Hindlimb muscle (tissue), 1 donor: ENCODE measurements around the gene TEKTIP1. TPM values are rescaled to one million over a fixed set of nuclear protein-coding genes. Genes with fewer than 3 reads are reported as not detected.
"Not testable (repeated sequence)": the region's sequence is repeated elsewhere in the genome, so short reads cannot be mapped to it uniquely, and the experiment has no call there.

ENCODE experiments used
- DNase-seq: peaks from one replicate; pipeline ENCODE4 v3.0.0-alpha.2; 2013
- polyA plus RNA-seq: library from polyadenylated mRNA; unstranded; fragments of 120-200 nt; gene quantifications from one replicate; pipeline ENCODE4 v1.2.1, GENCODE V29; 2013; ENCODE audit not compliant: insufficient read length

TEKTIP1 gene
- polyA plus RNA-seq, 1 donor, result 3.5 TPM

DNA sequence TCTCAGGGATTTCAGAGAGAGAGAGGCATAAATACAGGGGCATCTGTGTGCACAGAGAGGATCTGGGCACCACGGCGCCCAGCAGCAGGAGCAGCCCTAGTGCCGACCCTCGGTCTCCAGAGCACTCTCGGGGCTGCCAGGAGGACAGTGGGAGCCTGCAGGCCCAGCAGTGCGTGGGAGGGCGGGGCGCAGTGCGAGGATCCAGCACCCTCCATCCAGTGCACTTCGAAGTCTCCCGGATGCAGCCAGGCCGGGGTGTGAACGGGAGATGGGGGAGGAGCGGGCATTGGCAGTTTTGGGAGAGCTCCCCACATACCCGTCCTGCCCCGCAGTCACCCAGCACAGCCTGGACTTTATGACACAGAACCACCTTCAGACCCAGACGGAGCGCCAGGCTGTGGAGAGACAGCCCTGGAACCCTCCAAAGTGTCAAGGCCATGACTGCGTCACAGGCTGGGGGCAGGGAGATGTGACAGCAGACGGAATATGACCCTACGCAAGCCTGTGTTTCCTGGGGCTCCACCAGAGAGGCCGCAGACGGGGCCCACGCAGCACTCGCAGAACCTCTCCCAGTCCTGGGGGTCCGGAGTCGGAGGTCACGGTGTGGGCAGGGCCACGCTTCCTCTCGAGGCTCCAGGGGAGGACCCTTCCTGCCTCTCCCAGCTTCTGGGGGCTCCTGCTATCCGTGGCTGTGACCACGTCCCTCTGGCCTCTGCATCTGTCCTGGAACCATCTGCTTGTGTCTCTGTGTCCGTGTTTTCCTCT is 14.7 kb upstream of the TEKTIP1 start:
- DNase-seq, result no peak

DNA sequence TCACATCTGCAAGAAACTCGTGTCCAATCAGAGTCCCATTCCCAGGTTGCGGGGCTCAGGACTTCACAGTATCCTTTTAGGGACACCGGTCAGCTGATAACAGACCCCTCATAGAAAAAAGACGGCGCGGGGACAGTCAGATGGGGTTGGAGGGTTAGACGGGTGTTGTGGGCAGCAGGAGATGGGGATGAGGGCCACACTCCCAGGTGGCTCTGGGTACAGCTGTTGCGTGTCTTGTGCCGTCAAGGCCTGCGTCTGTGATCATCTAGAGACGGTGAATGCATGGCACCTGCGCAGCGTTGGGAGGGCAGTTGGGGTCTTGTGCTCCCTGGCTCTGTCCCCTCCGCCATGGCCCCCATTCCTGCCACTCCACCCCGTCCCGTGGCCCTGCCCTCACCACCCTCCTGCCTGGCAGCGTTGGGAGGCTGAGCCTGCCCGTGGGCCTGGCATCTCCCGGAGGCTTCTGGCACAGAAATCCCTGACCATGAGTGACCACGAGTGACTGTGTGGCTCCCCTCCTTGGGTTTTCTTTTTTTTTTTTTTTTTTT is 14.0 kb upstream of the TEKTIP1 start:
- no peak for DNase-seq

DNA sequence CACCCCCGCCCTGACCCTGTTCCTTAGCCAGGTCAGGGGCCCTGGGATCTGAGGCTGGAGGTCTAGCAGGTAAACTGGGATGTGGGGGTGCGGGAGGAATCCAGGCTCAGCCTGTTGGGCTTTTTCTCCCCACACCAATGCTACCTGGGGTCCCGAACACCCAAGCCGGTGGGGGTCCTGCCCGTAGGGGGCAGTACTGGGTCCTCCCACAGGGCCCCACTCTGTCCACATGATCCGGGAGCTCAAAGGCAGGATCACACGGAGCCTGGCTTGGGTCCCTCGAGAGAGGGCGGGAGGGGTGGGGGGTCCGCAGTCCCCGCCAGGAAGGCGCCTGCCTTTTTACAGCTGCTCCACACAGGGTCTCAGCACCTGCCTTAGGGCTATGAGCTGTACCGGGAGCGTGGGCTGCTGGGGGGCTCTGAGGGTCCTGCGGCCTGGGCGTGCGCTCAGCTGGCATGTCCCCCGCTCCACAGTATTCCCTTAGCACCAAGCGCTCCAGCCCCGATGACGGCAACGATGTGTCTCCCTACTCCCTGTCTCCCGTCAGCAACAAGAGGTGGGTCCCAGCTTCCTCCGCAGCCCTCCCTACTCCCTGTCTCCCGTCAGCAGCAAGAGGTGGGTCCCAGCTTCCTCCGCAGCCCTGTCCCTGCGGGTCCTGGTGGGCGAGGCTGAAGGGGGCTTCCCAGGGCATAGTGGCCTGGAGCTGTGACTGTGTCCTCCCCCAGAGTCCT is 12.3 kb upstream of the TEKTIP1 start:
- DNase-seq, result no peak

DNA sequence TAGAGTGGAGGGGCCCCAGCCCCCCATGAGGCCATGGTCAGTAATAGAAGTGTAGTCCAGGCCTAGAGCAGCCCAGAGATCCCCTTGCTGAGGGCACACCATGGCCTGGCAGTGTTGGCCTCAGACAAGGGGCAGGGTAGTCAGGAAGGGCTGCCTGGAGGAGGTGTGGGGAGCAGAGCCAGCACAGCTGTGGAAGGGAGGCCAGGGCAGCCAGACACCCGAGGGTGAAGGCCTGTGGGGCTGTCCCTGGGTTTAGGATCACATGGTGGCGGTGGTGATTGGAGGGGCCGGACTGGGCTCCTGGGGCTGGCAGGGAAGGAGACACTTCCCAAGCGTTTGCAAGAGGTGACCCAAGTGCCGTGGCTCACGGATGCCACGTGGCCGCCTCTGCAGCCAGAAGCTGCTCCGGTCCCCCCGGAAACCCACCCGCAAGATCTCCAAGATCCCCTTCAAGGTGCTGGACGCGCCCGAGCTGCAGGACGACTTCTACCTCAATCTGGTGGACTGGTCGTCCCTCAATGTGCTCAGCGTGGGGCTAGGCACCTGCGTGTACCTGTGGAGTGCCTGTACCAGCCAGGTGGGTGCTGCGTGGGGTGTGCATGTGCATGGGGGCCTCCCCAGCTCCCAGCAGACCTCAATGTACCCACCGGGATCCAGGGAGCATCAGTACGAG is 11.6 kb upstream of the TEKTIP1 start:
- DNase-seq, result no peak

DNA sequence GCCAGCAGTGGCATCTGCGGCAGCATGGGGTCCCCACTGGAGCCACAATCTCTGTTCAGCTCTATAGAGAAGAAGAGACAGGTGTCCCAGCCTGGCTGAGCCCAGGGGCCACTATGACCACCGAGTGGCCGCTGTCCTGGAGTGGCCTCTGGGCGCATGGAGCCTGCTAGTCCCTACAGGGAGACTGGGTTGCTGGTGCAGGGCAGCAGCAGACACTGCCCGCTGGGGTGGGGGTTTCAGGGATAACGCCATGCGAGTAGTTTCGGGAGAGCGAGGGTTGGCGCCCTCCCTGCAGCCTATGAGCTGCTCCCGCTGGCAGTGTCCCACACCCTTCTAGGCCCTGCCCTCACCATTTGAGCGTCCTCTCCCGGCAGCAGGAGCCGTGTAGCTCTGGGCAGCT is 10.9 kb upstream of the TEKTIP1 start:
- no peak for DNase-seq

DNA sequence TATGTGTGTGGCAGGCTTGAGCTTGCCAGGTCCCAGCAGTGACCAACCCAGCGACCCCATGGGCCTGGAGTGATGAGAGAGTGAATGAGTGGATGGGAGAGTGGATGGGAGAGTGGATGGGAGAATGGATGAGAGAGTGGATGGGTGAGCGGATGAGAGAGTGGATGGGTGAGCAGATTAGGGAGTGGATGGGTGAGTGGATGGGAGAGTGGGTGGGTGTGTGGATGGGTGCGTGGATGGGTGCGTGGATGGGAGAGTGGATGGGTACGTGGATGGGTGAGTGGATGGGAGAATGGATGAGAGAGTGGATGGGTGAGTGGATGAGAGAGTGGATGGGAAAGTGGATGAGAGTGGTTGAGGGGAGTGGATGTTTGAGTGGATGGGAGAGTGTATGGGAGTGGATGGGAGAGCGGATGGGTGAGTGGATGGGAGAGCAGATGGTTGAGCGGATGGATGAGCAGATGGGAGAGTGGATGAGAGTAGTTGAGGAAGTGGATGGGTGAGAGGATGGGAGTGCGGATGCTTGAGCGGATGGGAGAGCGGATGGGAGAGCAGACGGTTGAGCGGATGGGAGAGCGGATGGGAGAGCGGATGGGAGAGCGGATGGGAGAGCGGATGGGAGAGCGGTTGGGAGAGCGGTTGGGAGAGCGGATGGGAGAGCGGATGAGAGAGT is 10.3 kb upstream of the TEKTIP1 start:
- no peak for DNase-seq

DNA sequence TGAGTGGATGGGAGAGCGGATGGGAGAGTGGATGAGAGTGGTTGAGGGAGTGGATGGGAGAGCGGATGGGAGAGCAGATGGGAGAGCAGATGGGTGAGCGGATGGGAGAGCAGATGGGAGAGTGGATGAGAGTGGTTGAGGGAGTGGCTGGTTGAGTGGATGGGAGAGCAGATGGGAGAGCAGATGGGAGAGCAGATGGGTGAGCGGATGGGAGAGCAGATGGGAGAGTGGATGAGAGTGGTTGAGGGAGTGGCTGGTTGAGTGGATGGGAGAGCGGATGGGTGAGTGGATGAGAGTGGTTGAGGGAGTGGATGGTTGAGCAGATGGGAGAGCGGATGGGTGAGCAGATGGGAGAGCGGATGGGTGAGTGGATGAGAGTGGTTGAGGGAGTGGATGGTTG is 9.7 kb upstream of the TEKTIP1 start:
- not testable (repeated sequence) for DNase-seq

DNA sequence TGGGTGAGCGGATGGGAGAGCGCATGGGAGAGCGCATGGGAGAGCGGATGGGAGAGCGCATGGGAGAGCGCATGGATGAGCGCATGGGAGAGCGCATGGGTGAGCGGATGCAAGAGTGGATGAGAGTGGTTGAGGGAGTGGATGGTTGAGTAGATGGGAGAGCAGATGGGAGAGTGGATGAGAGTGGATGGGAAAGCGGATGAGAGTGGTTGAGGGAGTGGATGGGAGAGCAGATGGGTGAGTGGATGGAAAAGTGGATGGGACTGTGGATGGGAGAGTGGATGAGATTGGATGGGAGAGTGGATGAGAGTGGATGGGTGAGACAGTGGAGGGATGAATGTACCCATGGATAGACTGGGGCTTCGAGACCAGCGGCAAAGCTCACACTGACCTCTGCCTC is 8.6 kb upstream of the TEKTIP1 start:
- DNase-seq, result no peak

DNA sequence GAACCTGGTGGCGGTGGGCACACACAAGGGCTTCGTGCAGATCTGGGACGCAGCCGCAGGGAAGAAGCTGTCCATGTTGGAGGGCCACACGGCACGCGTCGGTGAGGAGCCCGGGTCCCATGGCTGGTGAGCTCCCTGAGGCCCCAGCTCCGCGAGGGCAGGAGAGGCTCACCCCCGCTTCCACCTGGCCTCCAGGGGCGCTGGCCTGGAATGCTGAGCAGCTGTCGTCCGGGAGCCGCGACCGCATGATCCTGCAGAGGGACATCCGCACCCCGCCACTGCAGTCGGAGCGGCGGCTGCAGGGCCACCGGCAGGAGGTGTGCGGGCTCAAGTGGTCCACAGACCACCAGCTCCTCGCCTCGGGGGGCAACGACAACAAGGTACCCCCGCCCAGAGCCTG is 7.3 kb upstream of the TEKTIP1 start:
- no peak for DNase-seq

DNA sequence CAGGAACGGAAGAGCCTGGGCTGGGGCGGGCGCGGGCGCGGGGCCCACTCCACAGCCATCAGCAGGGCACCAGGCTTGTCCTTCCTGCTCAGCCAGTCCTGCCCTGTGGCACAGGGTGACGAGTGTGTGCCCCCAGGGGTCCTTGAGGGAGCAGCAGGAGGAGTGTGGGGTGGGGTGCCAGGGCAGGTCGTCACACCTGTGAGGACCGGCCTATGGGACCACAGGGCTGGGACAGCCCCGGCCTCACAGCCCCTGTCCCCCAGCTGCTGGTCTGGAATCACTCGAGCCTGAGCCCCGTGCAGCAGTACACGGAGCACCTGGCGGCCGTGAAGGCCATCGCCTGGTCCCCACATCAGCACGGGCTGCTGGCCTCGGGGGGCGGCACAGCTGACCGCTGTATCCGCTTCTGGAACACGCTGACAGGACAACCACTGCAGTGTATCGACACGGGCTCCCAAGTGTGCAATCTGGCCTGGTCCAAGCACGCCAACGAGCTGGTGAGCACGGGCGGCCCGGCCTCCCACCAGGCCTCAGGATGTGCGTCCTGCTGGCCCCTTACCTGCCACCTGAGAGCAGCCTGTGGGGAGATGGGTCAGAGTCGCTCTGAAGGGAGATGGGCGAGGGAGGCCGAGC is 6.7 kb upstream of the TEKTIP1 start:
- DNase-seq, result no peak

DNA sequence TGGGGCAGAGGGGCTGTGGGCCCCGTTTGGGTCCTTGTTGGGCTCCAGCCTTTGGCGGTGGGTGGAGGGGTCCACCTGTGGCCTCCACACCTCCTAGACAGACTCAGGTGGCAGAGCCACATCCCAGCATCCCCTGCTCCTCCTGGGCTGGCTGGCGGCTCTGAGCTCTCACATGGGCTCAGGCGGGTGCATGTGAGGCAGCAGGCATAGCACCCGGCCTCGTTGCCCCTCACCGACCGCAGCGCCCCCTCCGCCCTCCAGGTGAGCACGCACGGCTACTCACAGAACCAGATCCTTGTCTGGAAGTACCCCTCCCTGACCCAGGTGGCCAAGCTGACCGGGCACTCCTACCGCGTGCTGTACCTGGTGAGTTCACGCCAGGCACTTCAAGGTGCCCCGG is 5.9 kb upstream of the TEKTIP1 start:
- no peak for DNase-seq

DNA sequence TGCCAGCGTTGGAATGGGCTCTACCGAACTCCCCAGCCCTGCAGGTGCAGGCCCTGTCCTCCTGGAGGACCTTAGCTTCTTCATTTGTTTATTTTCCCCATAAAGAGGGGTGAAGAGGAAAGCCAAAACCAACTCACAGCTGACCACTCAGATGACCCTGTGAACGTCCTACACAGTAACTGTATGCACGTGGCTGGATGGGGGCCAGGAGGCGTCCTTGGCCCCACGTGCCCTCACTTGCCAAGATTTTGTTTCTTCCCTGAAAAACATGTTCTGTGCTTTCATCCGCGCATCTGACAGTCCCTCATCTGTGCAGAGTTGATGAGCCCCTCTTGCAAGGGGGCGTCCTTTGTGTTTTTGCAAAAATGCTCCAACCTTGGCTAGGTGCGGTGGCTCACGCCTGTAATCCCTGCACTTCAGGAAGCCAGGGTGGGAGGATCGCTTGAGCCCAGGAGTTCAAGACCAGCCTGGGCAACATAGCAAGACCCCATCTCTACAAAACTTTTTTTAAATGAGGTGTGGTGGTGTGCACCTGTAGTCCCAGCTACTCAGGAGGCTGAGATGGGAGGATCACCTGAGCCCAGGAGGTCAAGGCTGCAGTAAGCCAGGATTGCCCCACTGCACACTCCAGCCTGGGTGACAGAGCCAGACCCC is 5.3 kb upstream of the TEKTIP1 start:
- no peak for DNase-seq

DNA sequence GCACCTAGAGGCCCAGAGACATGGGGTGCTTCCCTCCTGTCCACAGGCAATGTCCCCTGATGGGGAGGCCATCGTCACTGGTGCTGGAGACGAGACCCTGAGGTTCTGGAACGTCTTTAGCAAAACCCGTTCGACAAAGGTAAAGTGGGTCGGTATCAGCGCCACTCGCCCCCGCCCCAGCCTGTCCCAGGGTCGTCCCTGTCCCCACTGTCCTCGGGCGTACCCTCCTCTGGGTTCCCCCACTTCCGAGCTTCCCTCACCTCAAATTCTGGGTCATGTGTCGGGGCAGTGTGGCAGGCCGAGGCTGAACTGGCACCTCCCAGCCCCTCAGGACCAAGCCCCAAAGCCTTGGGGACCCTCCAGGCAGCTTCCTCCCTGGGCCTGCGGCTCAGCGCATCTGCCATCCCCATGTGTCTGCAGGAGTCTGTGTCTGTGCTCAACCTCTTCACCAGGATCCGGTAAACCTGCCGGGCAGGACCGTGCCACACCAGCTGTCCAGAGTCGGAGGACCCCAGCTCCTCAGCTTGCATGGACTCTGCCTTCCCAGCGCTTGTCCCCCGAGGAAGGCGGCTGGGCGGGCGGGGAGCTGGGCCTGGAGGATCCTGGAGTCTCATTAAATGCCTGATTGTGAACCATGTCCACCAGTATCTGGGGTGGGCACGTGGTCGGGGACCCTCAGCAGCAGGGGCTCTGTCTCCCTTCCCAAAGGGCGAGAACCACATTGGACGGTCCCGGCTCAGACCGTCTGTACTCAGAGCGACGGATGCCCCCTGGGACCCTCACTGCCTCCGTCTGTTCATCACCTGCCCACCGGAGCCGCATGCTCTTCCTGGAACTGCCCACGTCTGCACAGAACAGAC is 4.4 kb upstream of the TEKTIP1 start:
- no peak for DNase-seq

DNA sequence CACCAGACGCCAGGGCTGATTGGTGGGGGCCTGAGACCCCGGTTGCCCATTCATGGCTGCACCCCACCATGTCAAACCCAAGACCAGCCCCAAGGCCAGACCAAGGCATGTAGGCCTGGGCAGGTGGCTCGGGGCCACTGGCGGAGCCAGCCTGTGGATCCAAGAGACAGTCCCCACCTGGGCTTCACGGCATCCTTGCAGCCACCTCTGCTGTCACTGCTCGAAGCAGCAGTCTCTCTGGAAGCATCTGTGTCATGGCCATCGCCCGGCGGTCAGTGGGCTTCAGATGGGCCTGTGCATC is 3.8 kb upstream of the TEKTIP1 start:
- DNase-seq, result no peak

DNA sequence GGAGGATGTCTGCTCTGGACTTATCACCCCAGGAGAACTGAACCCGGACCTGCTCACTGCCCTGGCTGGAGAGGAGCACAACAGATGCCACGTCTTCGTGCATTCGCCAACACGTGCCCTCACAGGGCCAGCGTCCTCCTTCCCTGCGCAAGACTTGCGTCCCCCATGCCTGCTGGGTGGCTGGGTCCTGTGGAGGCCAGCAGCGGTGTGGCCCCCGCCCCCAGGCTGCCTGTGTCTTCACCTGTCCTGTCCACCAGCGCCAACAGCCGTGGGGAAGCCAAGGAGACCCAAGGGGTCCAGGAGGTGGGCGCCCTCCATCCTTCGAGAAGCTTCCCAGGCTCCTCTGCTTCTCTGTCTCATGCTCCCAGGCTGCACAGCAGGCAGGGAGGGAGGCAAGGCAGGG is 3.4 kb upstream of the TEKTIP1 start:
- no peak for DNase-seq

DNA sequence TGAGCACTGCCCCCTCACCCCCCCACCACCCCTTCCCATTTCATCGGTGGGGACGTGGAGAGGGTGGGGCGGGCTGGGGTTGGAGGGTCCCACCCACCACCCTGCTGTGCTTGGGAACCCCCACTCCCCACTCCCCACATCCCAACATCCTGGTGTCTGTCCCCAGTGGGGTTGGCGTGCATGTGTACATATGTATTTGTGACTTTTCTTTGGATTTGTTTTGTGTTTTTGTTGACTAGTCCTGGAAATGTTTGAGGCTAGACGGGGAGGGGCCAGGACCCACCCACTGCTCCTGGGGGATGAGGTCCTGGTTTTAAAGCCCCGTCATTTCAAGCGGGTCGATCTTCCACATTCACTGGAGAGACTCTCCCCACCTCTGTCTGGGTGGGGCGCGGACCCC is 3.0 kb upstream of the TEKTIP1 start:
- no peak for DNase-seq

DNA sequence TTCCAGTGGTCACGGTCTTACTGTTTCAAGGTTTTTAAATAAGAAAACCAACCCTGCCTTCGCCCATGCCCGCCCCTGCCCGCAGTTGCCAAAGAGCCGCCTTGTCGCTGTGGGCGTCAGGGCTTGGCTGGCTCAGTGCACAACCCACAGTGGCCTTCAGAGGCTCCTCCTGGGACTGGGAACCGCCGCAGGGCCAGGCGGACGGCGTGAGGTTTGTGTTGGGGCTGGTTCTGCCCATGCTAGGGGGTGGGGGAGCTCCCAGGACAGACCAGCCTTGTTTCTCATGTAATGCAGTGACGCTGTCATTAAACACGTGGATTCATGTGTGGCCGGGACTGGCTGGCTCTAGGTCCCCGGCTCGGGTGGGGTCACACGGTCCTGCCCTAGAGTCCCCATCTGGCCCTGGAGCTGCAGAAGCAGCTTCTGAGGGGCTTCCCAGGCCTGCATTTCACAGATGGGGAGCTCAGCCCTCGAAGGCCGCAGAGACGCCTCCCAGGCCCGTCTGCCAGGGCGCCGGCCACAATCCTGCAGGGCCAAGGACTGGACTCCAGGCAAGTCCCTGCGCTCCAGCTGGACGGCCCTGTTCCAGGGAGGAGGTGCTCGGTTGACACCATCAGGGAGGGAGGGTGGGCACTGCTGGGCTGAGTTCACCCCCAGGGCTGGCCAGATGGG is 2.4 kb upstream of the TEKTIP1 start:
- DNase-seq, result no peak

DNA sequence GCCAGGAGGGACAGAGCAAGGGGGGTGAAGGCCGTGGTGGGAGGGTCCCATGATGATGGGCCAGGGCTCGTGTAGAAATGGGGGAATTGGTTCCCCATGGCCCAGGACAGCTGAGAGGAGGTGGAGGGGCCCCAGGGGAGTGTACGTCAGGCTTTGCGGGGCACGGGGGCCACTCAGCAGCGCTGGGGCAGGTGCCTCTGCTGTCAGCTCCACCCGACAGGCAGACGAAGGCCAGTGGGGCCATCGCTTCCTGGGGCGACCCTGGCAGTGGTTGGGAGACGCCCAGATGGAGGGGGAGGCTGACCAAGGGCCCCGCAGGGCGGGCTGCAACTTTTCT is 1.9 kb upstream of the TEKTIP1 start:
- no peak for DNase-seq

DNA sequence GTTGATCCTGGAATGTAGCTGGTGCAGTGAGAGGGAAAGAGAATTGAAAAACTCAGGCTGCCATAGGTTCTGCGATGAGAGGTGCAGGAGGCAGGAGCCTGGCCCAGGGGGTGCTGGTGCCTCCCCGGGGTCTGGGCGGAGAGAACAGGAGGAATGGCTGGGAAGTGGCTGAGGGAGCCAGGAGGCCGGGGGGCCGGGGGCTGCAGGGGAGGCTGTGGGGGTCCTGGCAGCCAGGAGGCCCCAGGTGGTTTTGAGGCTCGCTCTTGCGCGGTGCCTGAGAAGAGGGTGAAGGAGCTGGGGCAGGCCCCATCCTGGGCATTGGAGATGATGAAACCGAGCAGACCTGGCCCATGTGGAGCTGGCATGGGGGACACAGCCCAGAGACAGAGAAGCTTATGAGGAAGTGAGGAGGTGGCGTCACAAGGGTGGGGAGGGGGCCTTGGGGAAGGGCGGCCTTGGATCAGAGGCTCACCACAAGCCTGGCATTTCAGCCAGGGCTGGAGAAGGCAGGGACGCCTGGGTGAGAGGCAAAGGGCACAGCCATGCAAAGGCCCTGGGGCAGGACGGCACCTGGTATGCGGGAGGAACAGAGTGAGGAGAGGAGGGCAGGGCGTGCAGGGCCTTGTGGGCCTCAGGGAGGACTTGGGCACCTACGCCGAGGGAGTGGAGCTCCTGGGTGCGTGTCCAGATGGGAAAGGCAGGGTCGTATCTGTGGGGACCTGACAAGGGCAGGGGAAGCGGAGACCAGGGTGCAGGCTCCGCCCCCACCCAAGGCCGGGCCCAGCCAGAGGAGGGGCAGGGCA is 1.3 kb upstream of the TEKTIP1 start:
- no peak for DNase-seq
